Testis (tissue), 2 donors: Measurements from ENCODE around the gene COQ8A.

Experiments used
- POLR2A ChIP-seq: fragments of 450-650 bp; IDR thresholded peaks from one replicate; pipeline ENCODE4 v1.6.1; 2017; ENCODE audit warnings: antibody characterized with exemption, mild to moderate bottlenecking, moderate library complexity
- TF ChIP-seq, protein P1 (sequence below), 3 experiments: fragments of 450-650 bp in 2 of 3; fragments of 200-600 bp in 1 of 3; sonication (generic) in 1 of 3; IDR thresholded peaks; one replicate each; pipeline ENCODE4 v1.5.1; 2016 to 2019; ENCODE audit warnings: antibody characterized with exemption in 3 of 3, mild to moderate bottlenecking in 2 of 3, moderate library complexity in 1 of 3

DNA sequence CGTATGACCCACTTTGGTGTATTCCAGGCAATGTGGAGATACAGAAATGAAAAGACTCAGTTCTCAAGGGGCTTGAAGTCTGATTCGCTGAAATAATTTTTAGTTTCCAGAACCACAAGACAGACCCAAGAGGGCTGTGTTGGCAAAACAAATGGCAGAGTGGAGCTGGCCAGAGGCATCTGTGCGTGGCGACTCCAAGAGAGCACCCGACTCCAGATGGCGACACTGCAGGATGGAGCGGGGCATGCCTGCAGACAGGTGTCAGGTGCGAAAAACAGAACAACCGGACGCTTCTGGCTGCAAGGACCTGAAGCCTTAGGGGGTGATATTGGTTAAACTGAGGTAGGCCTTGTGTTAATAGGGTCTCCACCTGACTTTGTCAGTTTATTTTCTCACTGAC, 31.7 kb upstream of the COQ8A start:
- TF ChIP-seq, protein P1, sequence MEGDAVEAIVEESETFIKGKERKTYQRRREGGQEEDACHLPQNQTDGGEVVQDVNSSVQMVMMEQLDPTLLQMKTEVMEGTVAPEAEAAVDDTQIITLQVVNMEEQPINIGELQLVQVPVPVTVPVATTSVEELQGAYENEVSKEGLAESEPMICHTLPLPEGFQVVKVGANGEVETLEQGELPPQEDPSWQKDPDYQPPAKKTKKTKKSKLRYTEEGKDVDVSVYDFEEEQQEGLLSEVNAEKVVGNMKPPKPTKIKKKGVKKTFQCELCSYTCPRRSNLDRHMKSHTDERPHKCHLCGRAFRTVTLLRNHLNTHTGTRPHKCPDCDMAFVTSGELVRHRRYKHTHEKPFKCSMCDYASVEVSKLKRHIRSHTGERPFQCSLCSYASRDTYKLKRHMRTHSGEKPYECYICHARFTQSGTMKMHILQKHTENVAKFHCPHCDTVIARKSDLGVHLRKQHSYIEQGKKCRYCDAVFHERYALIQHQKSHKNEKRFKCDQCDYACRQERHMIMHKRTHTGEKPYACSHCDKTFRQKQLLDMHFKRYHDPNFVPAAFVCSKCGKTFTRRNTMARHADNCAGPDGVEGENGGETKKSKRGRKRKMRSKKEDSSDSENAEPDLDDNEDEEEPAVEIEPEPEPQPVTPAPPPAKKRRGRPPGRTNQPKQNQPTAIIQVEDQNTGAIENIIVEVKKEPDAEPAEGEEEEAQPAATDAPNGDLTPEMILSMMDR (IDR thresholded peaks at IDR 0.05) = no peak
- no peak for TF ChIP-seq POLR2A
